ENCODE results near the gene CHERP.
"Not testable (repeated sequence)": the region's sequence is repeated elsewhere in the genome, so short reads cannot be mapped to it uniquely, and the experiment has no call there.

Gene CHERP

DNA sequence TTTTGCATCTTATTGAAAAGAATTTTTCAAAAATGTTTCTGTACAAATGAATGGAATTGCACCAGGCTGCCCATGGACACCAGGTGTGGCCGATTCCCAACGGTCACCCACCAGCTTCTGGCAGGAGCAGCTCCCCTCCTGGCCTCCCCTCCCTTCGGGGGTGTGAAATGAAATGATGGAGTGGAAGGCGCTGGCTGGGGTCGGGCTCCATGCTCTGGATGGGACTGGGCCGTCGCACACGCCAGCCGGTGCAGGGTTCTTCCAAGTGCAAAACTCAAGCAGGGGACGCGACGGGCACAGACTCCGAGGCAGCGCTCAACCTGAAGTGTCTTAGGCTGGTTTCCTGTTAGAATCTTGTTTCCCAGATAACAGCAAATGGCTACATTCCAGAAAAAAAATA lies 24.2 kb downstream of the CHERP start:
- no peak for DNase-seq

DNA sequence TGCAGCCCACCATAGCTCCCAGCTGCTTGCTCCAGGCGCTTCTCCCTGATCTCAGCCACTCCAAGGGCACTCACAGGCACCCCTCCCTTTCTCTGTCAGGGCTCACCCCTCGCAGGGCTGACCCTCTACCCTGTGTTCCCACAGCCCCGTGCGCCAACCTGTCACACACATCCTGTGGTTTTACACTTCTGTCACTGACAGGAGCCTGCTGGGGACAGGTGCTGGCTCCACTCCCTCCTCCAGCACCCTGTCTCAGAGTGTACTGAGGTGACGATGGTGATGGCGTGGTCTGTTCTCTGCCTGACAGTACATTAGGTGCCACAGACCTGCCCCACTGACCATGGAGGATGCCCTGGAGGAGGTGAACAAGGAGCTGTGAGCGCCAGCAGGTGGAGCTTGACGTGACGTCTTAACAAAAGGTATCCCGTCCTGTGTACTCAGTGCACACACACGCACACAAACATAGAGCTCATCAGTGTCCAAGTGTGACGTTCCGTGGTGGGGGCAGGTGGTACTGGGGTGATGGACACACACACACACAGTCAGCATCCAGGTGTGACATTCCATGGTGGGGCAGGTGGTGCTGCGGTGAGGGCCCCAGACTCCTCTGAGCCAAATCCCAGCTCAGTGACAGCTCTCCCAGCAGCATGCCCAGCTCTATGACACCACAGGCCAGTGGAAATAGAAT lies 25.2 kb downstream of the CHERP start:
- no peak for DNase-seq

DNA sequence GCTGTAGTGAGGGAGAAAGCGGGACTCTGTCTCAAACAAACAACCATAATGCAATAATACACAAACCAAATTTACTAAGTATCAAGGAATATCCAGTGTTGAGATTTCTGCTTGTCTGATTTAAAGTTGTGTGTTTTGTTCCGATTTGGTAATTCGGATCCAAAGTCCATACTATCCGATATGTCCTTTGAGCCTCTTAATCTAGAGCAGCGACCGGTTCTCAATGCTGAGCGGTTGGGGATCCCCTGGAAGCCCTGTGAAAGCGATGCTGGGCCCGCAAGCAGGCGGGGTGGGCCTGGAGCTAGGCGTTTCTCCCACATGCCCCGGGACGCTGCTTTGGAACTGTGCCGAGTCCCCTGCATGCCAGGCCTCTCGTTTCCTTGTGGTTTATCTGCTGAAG lies 25.9 kb downstream of the CHERP start:
- no peak for DNase-seq

DNA sequence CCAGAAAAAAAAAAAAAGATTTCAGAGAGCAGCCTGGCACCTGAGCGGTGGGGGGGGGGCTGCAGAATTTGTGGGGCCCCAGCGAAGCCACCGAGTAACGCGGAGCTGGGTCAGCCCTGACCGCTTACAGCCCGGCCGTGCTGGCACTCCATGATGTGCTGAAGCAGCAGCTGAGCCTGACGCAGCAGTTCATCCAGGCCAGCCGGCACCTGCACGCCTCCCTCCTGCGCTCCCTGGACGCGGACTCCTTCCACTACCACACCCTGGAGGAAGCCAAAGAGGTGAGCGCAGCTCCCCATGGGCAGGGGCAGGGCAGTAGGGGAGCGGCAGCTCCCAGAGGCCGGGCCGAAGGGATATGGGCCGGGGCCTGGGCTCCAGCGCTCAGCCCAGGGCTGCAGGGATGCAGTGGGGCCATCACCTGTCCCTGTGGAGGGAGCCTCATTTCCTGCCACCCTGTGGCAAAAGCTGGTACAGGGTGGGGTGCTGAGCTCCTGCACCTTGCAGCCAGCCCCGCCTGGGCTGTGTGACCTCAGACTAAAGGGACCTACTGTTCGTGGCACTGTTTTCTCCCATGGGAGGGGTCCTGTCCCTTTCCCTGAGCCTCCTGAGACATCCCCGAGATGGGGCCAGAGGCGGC lies 27.7 kb downstream of the CHERP start:
- no peak for DNase-seq

DNA sequence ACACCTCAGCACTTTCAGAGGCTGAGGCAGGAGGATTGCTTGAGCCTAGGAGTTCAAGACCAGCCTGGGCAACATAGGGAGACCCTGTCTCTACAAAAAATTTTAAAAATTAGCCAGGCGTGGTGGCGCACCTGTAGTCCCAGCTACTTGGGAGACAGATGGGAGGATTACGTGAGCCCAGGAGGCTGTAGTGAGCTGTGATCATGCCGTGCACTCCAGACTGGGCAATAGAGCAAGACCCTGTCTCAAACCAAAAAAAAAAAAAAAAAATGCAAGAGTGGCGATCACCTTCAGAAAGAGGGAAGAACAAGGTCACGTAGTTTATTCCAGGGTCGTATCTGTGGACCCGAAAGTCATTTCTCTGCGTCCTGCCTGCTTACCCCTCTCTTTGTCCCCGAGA lies 29.6 kb downstream of the CHERP start:
- DNase-seq: not testable (repeated sequence)

DNA sequence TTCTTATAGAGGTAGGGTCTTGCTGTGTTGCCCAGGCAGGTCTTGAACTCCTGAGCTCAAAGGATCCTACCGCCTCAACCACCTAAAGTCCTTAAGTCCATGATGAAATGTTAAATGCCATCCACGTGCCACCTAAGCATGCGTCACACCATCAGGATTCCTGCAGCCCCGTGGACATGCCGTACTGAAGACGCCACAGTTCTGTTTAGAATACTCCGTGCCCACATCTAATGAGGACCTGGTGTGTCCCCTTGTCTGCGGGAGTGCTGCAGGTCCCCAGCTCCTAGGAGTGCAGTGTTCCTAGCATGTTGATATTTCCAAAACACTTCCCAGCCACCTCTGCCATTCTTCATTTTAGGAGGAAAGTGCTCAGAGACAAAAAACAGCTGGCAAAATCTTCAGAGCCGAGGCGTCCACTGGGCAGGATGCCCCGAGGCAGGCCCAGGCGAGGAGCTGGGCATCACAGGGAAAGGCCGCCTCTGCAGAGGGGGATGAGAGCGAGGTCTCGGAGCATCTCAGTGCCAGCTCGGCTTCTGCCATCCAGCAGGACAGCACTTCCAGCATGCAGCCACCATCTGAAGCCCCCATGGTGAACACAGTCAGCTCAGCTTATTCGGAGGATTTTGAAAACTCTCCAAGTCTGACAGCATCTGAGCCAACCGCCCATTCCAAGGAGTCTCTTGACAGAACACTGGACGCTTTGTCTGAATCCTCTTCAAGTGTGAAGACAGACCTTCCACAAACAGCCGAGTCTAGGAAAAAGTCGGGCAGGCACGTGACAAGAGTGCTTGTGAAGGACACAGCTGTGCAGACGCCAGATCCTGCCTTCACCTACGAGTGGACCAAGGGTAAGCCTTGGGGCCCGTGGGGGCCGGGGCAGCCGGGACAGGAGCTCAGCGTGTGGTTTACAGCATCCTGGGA lies 32.8 kb downstream of the CHERP start:
- DNase-seq: no peak

DNA sequence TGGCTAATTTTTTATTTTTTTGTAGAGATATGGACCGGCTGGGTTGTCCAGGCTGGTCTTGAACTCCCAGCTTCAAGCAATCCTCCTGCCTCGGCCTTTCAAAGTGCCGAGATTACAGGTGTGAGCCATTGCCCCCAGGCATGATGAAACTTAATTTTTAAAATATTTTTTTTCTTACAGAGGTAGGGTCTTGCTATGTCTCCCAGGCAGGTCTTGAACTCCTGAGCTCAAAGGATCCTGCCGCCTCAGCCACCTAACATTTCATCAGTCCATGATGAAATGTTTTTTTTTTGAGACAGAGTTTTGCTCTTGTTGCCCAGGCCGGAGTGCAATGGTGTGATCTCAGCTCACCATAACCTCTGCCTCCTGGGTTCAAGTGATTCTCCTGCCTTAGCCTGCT lies 33.7 kb downstream of the CHERP start:
- no peak for DNase-seq

DNA sequence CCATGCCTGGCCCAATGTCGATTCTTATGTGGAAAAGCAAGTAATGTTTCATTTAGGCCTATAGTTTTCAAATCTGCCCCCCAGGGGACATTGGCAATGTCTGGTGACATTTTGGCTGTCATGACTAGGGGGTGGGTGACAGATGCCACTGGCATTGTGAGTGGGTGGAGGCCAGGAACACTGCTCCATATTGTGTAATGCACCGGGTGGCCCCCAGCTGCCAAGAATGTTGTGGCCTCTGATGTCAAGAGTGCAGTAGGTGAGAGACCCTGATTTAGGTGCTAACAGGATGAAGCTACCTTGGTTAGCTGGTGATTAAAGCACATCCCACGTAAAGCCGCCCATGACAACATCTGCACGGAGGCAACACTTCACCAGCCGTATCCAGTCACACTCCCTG lies 35.3 kb downstream of the CHERP start:
- DNase-seq: no peak

DNA sequence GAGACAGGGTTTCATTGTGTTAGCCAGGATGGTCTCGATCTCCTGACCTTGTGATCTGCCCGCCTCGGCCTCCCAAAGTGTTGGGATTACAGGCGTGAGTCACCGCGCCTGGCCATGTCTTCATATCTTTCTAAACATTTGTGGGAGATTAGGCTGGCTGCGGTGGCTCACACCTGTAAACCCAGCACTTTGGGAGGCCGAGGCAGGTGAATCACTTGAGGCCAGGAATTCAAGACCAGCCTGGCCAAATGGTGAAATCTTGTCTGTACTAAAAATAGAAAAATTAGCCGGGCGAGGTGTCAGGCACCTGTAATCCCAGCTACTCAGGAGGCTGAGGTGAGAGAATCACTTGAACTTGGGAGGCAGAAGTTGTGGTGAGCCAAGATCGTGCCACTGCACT lies 36.1 kb downstream of the CHERP start:
- not testable (repeated sequence) for DNase-seq

DNA sequence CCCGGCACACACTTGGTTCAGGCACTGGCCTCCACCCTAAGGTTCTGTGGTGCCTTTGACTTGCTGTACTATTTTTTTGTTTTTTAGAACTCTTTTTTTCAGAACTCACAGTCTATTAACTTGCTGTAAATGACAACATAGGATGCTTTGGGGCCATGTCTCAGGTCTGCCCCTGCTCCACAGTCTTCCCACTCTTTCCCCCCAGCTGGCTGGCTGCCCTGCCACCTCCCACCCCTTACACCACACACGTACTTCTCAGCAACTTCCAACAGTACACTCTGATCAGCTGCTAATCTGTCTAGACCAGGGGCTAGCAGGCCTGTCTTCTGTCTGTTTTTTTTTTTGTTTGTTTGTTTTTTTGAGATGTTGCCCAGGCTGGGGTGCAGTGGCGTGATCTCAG lies 38.0 kb downstream of the CHERP start:
- no peak for DNase-seq

DNA sequence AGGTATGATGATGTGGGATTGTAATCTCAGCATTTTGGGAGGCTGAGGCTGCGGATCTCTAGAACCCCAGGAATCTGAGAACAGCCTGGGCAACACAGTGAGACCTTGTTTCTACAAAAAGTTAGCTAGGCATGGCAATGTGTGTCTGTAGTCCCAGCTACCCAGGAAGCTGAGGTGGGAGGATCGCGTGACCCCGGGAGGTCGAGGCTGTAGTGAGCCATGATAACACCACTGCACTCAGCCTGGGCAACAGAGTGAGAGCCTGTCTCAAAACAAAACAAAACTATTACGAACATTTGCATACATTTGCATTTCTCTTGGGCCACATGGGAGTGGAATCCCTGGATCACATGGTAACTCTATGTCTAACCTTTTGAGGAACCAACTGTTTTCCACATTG lies 44.4 kb downstream of the CHERP start:
- DNase-seq: no peak

DNA sequence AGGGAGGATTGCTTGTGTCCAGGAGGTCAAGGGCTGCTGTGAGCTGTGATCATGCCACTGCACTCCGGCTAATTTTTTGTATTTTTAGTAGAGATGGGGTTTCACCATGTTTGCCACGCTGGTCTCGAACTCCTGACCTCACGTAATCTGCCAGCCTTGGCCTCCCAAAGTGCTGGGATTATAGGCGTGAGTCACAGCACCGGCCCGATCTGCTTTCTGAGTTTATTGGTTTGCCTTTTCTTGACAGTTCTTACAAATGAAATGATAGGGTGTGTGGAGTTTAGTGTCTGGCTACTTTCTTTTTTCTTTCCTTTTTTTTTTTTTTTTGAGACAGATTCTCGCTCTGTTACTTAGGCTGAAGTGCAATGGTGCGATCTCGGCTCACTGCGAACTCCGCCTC lies 45.2 kb downstream of the CHERP start:
- DNase-seq: no peak

DNA sequence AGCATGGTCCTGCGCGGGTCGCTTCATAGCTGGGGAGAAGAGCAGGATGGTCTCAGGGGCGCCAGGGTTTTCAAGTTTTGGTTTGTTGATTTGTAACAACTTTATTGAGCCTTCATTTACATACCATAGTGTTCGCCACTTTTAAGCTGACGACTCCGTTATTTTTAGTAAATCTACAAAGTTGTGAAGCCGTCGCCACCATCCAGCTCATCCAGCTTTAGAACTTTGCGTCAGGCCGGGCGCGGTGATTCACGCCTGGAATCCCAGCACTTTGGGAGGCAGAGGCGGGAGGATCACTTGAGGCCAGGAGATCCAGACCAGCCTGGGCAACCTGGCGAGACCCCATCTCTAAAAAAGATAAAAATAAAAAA lies 45.6 kb downstream of the CHERP start:
- DNase-seq: peak; percentile 25

DNA sequence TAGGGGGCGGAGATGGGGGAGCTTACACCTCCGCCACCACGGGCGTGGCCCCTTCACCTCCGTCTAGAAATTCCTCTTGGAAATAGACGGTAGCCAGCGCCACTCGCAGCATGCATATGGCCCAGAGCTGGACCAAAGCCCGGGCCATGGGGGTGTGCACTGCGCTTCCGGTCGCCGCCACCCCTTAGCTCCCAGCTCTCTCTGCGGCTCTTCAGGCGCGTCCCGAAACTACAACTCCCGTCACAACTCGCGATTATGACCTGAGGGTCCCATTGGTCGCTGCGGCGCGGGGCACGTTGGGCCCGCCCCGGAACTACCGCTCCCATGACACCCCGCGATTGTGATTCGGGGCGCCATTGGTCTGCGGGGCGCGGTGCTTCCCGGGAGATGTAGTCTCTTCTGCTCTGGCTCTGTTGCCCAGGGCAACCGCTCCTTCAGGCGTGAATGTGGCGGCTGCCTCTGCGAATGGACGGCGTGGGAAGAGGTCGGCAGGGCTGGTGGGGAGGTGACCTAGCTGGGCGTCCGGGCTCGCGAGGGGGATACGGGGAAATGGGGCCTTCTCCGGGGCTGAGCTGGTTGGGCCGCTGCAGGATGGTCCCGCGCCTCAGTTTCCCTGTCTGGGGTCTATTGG lies 46.1 kb downstream of the CHERP start, which contains the start of the genes C19orf44 and CALR3:
C19orf44 (plus strand) TSS at position 413 of the 631 bp plus-strand sequence. CDS start 4,399 bp downstream, outside the sequence.
CALR3 (minus strand) TSS at position 186 of the 631 bp plus-strand sequence; CDS start at position 148, 38 bp downstream.
- DNase-seq: peak; percentile 100

DNA sequence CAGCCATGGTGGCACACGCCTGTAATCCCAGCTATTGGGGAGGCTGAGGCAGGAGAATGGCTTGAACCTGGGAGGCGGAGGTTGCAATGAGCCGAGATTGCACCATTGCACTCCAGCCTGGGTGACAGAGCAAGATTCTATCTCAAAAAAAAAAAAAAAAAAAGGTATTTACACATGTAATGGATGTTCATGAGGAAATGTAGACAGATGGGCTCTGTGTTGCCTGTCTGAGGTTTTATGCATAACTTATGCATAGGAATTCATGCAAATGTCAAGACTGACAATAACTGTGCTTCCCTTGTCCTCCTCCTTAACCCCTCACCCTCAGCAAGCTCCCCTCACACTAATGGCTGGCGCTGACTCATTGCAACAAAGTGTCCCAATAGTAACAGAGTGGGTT lies 55.8 kb downstream of the CHERP start:
- DNase-seq: peak; percentile 13

DNA sequence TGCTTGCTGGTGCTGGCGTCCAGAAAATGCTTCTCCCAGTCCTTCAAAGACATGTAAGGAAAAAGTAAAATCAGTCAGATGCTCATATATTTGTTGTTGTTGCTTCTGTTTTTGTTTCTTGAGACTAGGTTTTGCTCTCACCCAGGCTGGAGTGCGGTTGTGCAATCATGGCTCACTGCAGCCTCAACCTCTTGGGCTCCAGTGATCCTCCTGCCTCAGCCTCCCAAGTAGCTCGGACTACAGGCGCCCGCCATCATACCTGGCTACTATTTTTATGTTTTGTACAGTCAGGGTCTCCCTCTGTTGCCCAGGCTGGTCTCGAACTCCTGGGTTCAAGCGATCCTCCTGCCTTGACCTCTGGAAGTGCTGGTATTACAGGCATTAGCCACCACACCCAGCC lies 59.5 kb downstream of the CHERP start:
- no peak for DNase-seq

DNA sequence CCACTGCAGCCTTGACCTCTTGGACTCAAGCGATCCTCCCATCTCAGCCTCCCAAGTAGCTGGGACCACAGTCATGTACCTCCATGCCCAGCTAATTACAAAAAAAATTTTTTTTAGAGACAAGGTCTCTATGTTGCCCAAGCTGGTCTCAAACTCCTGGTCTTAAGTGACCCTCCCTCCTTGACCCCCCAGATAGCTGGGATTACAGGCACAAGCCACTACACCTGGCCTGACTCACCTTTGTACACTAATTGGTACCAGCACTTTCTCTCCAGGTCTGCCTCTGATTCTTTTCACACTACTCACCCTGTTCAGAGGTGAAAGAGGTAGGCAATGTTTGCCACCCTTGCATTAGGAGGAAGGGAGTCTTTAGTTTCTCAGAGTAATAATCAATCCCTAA lies 64.9 kb downstream of the CHERP start:
- no peak for DNase-seq

DNA sequence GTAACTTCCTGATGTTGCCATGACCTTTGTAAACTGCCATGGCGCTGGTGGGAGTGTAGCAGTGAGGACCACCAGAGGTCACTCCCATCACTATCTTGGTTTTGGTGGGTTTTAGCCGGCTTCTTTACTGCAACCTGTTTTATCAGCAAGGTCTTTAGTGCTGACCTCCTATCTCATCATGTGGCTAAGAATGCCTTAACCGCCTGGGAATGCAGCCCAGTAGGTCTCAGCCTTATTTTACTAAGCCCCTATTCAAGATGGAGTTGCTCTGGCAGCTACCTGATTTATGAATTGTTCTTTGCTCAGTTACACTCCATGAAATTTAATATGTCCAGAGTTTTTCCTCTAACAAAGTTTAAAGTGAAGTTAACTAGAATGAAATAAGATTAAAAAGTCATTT lies 65.8 kb downstream of the CHERP start:
- DNase-seq: no peak

DNA sequence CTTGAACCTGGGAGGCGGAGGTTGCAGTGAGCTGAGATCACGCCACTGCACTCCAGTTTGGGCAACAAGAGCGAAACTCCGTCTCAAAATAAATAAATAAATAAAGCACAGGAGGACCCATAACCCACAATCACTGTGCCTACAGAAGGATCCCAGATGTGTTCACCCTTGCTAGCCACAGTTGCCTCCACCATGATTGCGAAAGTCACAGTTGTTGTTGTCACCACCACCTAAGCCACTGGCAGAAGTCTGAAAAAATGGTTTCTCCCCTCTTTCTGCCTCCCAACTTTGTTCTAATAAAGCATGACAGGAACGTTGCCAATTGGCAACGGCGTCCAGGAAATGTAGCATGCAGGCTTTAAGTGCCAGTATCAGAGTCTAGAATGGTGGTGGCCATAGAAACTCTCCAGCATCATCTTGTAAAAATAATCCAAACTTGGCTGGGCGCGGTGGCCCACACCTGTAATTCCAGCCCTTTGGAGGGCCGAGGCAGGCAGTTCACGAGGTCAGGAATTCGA lies 68.3 kb downstream of the CHERP start:
- DNase-seq: no peak

DNA sequence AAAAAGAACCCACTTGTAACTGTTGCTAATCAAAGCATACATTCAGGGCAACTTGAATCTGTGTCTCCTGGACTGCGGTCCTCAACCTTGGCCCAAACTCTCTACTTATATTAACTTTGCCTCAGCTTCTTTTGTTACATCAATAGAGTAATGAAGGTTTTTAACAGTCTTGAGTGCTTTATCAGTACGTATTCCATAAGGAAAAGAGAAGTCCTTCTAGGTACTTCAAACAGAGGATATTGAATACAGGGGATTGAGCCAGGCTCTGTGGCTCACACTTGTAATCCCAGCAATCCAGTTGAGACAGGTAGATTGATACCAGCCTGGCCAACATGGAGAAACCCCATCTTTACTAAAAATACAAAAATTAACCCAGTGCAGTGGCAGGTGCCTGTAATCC lies 69.2 kb downstream of the CHERP start:
- DNase-seq: no peak

DNA sequence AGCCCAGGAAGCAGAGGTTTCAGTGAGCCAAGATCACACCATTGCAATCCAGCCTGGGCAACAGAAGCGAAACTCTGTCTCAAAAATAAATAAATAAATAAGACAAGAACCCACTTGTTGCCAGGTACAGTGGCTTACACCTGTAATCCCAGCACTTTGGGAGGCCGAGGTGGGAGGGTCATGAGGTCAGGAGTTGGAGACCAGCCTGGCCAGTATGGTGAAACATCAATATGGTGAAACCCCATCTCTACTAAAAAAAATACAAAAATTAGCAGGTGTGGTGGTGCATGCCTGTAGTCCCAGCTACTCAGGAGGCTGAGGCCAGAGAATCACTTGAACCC lies 69.7 kb downstream of the CHERP start:
- DNase-seq: not testable (repeated sequence)

DNA sequence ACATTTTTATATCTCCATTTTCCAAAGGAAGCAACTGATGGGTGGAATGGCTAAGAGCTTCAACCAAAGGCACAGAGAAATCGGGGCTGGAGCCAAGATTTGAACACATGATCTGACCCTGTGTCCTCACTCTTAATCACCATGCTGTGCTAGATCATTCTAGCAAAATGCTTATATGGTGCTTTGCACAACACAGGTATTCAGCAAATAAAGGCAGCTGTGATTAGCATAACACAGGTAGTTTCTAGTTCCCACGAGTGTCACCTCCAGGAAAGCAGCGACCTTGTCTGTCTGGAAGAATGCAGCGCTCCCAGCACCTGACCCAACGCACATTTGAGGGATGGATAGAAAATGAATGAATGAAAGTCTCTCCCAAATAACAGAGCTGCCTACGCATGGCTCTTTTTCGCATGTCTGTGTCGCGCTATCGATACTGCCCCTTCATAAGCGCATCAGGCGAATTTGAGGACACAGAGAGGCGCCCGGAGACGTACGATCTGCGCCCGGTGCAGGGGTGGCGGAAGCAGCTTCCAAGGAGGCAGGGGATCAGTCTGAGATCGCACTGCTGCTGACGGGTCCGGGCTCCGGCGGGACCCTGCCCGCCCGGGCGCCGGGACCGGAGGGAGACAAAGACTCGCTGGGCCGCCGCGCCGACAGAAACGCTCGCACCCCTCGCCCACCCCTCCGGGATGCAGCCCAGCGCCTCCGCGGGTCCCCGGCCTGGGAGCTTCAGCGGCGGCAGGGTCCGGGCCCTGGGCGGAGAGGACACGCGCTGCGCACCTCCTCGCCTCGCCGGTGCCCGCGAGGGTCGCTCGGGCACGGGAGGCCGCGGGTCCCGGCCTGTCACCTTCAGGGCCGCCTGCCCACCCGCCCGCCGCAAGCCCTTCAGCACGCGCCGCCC lies 71.1 kb downstream of the CHERP start:
- DNase-seq: peak; percentile 49

Data from NCI-H69 (cell line).